HG03469 (cell line): ENCODE measurements around the gene MYO15B.

Experiments used
- ATAC-seq: cut with Tn5 transposase; IDR thresholded peaks from one replicate; pipeline ENCODE4 v1.9.1; 2021; ENCODE audit warnings: mild to moderate bottlenecking, moderate library complexity, moderate number of reproducible peaks; ENCODE audit not compliant: unreplicated experiment

MYO15B gene

GRCh38 chr17:75601057-75601987, 13.7 kb downstream of the MYO15B start:
- ATAC-seq, result no peak

GRCh38 chr17:75602644-75603043, 15.0 kb downstream of the MYO15B start:
- ATAC-seq, result no peak

- no peak for ATAC-seq
These were observed 15.5 kb downstream of the MYO15B start for GRCh38 chr17:75603123-75603522.

- ATAC-seq, result no peak
These were observed 16.6 kb downstream of the MYO15B start for GRCh38 chr17:75604034-75604695.

- ATAC-seq, result no peak
These were observed 18.2 kb downstream of the MYO15B start for GRCh38 chr17:75605790-75606189.

- no peak for ATAC-seq
These were observed 19.5 kb downstream of the MYO15B start for GRCh38 chr17:75607086-75607485.

- ATAC-seq, result no peak
These were observed 22.7 kb downstream of the MYO15B start for GRCh38 chr17:75610103-75610984.

GRCh38 chr17:75611851-75612429, 24.3 kb downstream of the MYO15B start:
- no peak for ATAC-seq

GRCh38 chr17:75612906-75613626, 25.5 kb downstream of the MYO15B start:
- ATAC-seq, result no peak

GRCh38 chr17:75614006-75614405, 26.4 kb downstream of the MYO15B start:
- no peak for ATAC-seq

- no peak for ATAC-seq
These were observed 27.1 kb downstream of the MYO15B start for GRCh38 chr17:75614556-75615270.

- no peak for ATAC-seq
These were observed 27.7 kb downstream of the MYO15B start for GRCh38 chr17:75615301-75615700.

GRCh38 chr17:75616521-75617122, 29.0 kb downstream of the MYO15B start:
- ATAC-seq, result no peak

GRCh38 chr17:75617218-75617617, 29.6 kb downstream of the MYO15B start:
- ATAC-seq, result no peak

GRCh38 chr17:75617675-75618074, 30.1 kb downstream of the MYO15B start:
- no peak for ATAC-seq

GRCh38 chr17:75619506-75620431, 32.2 kb downstream of the MYO15B start:
- no peak for ATAC-seq

GRCh38 chr17:75621489-75621888, 33.9 kb downstream of the MYO15B start:
- ATAC-seq, result no peak

GRCh38 chr17:75622076-75622475, 34.5 kb downstream of the MYO15B start:
- no peak for ATAC-seq
